Endothelial cell of umbilical vein (primary cell): ENCODE measurements around the gene SLC1A3.

Experiments
- MYC ChIP-seq: IDR thresholded peaks from one replicate; pipeline ENCODE4 v1.6.1; 2011; ENCODE audit warnings: mild to moderate bottlenecking, low read depth, low read length
- TF ChIP-seq, protein P1 (sequence below), 2 donors: IDR thresholded peaks; 1 replicate in 1 of 2; 2 replicates in 1 of 2; pipeline ENCODE4 v1.5.1; 2011; ENCODE audit warnings: low read length in 2 of 2, mild to moderate bottlenecking in 2 of 2, moderate library complexity in 2 of 2, control low read depth in 1 of 2, inconsistent platforms in 1 of 2, low read depth in 1 of 2; ENCODE audit not compliant: insufficient read depth in 1 of 2; ENCODE audit errors: extremely low read depth in 1 of 2

- TF ChIP-seq, protein P1, sequence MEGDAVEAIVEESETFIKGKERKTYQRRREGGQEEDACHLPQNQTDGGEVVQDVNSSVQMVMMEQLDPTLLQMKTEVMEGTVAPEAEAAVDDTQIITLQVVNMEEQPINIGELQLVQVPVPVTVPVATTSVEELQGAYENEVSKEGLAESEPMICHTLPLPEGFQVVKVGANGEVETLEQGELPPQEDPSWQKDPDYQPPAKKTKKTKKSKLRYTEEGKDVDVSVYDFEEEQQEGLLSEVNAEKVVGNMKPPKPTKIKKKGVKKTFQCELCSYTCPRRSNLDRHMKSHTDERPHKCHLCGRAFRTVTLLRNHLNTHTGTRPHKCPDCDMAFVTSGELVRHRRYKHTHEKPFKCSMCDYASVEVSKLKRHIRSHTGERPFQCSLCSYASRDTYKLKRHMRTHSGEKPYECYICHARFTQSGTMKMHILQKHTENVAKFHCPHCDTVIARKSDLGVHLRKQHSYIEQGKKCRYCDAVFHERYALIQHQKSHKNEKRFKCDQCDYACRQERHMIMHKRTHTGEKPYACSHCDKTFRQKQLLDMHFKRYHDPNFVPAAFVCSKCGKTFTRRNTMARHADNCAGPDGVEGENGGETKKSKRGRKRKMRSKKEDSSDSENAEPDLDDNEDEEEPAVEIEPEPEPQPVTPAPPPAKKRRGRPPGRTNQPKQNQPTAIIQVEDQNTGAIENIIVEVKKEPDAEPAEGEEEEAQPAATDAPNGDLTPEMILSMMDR (IDR thresholded peaks at IDR 0.05; ENCODE audit: extremely low read depth in 1 of 2, insufficient read depth in 1 of 2, low read depth in 1 of 2, low read length in 2 of 2), result no peak
- TF ChIP-seq MYC, result no peak
These were observed 64.1 kb downstream of the SLC1A3 start for GRCh38 chr5:36670548-36670947.
